ENCODE results near the gene RNF5.

Gene RNF5

GRCh38 chr6:32151863-32152768 is 26.1 kb upstream of the RNF5 start, which contains the start of gene PRRT1:
PRRT1 (minus strand) TSS chr6:32151939; CDS start chr6:32151827, 112 bp downstream.
- no peak for DNase-seq (ENCODE audit: low read depth, low spot score)

GRCh38 chr6:32152769-32153563 is 25.2 kb upstream of the RNF5 start:
- no peak for DNase-seq (ENCODE audit: low read depth, low spot score)

GRCh38 chr6:32153564-32154513 is 24.4 kb upstream of the RNF5 start, which contains the start of gene PPT2:
PPT2 (plus strand) TSS chr6:32154141; CDS start chr6:32154595, 454 bp downstream.
- peak; percentile 90 for DNase-seq (ENCODE audit: low read depth, low spot score)

GRCh38 chr6:32154514-32155161 is 23.6 kb upstream of the RNF5 start:
- DNase-seq (ENCODE audit: low read depth, low spot score) = no peak

- no peak for DNase-seq (ENCODE audit: low read depth, low spot score)
Observed at GRCh38 chr6:32156891-32157290, 21.3 kb upstream of the RNF5 start.

- no peak for DNase-seq (ENCODE audit: low read depth, low spot score)
Observed at GRCh38 chr6:32158052-32158451, 20.2 kb upstream of the RNF5 start.

- no peak for DNase-seq (ENCODE audit: low read depth, low spot score)
Observed at GRCh38 chr6:32163559-32164258, 14.5 kb upstream of the RNF5 start.

- no peak for DNase-seq (ENCODE audit: low read depth, low spot score)
Observed at GRCh38 chr6:32164295-32164694, 13.9 kb upstream of the RNF5 start, which contains the start of gene EGFL8. EGFL8 (plus strand) TSS chr6:32164595; CDS start chr6:32166166, 1,571 bp downstream.

GRCh38 chr6:32166411-32167061 is 11.7 kb upstream of the RNF5 start:
- DNase-seq (ENCODE audit: low read depth, low spot score) = no peak

- no peak for DNase-seq (ENCODE audit: low read depth, low spot score)
Observed at GRCh38 chr6:32167154-32167760, 10.9 kb upstream of the RNF5 start.

GRCh38 chr6:32167761-32168262 is 10.4 kb upstream of the RNF5 start:
- DNase-seq (ENCODE audit: low read depth, low spot score) = no peak

GRCh38 chr6:32168350-32168749 is 9.9 kb upstream of the RNF5 start:
- DNase-seq (ENCODE audit: low read depth, low spot score) = no peak

- DNase-seq (ENCODE audit: low read depth, low spot score) = no peak
Observed at GRCh38 chr6:32168807-32169591, 9.2 kb upstream of the RNF5 start.

- no peak for DNase-seq (ENCODE audit: low read depth, low spot score)
Observed at GRCh38 chr6:32170294-32170693, 7.9 kb upstream of the RNF5 start.

GRCh38 chr6:32171234-32171633 is 7.0 kb upstream of the RNF5 start:
- no peak for DNase-seq (ENCODE audit: low read depth, low spot score)

GRCh38 chr6:32173051-32173727 is 5.0 kb upstream of the RNF5 start:
- no peak for DNase-seq (ENCODE audit: low read depth, low spot score)

- no peak for DNase-seq (ENCODE audit: low read depth, low spot score)
Observed at GRCh38 chr6:32174416-32174815, 3.8 kb upstream of the RNF5 start.

GRCh38 chr6:32175322-32175710 is 2.9 kb upstream of the RNF5 start:
- no peak for DNase-seq (ENCODE audit: low read depth, low spot score)

All from brain pericyte (primary cell).